HepG2 (cell line): ENCODE measurements around the gene PPIB. TPM values are rescaled to one million over a fixed set of nuclear protein-coding genes. Genes with fewer than 3 reads are reported as not detected.
A peak's percentile ranks its signal among the peaks of the same experiment; 100 is the strongest.

ENCODE experiments used
- ATAC-seq: fragments of 200-7000 bp; cut with Tn5 transposase; 3 replicates; pipeline ENCODE4 v1.9.1; 2020; ENCODE audit warnings: mild to moderate bottlenecking, moderate library complexity
- BruUV-seq: library from RNA; stranded (reverse); fragments of 400-500 nt; replicated peaks from 2 replicates; lab custom pipeline; 2021; lab: Mats Ljungman, UMichigan
- CTCF ChIA-PET: fragments of 300-600 bp; formaldehyde crosslinking; extraction: SDS; loops from one replicate; lab custom pipeline; 2021; ENCODE audit warnings: low total read pairs, inconsistent platforms, low intra/inter-chr PET ratio; lab: Yijun Ruan, JAX
- POLR2A ChIA-PET: fragments of 350-600 bp; sonication (Branson Sonifier 250); formaldehyde crosslinking; loops from one replicate; lab custom pipeline; 2020; ENCODE audit warnings: antibody characterized with exemption, inconsistent platforms; lab: Yijun Ruan, JAX
- DNase-seq: peaks from one replicate; pipeline ENCODE4 v3.0.0-alpha.2; 2015; ENCODE audit warnings: low spot score
- FAIRE-seq: peaks from 3 replicates; lab custom pipeline; 2011; peaks lifted over from hg19 to GRCh38; lab: Jason Lieb, UNC
- H2AFZ ChIP-seq: one replicate; pipeline ENCODE4 v1.6.1; 2011; ENCODE audit warnings: low read length, inconsistent platforms
- H3K27ac ChIP-seq: fragments of 300-600 bp; 3 replicates; pipeline ENCODE4 v1.8.0; 2011; ENCODE audit warnings: mixed run types, mild to moderate bottlenecking, mixed read lengths, low read length, inconsistent platforms; ENCODE audit not compliant: insufficient read depth; ENCODE audit errors: extremely low read length
- H3K27me3 ChIP-seq, 2 experiments: fragments of 200-600 bp in 1 of 2; 2 replicates in 1 of 2; 3 replicates in 1 of 2; pipeline versions ENCODE4 v1.6.0 to v1.8.0; 2011; ENCODE audit warnings: low read length in 2 of 2, mild to moderate bottlenecking in 2 of 2, moderate library complexity in 2 of 2, inconsistent platforms in 1 of 2; ENCODE audit not compliant: insufficient read depth in 2 of 2, control insufficient read depth in 1 of 2
- H3K36me3 ChIP-seq, 2 experiments: fragments of 200-600 bp in 1 of 2; replicated peaks in 1 of 2; 2 replicates in 1 of 2; 3 replicates in 1 of 2; pipeline versions ENCODE4 v1.5.1 to v1.8.0; 2011; ENCODE audit warnings: low read length in 2 of 2, inconsistent platforms in 1 of 2; ENCODE audit not compliant: insufficient read depth in 2 of 2, control insufficient read depth in 1 of 2
- H3K4me1 ChIP-seq: 2 replicates; pipeline ENCODE4 v1.5.1; 2012; ENCODE audit warnings: low read length, inconsistent platforms; ENCODE audit not compliant: insufficient read depth
- H3K4me2 ChIP-seq: 2 replicates; pipeline ENCODE4 v1.6.0; 2011; ENCODE audit warnings: low read depth, low read length, inconsistent platforms
- H3K4me3 ChIP-seq, 3 experiments: fragments of 200-600 bp in 1 of 3; sonication (generic), shearing (Covaris generic) in 1 of 3; replicated peaks in 1 of 3; 2 replicates each; pipeline ENCODE4 v1.5.1; 2011 to 2016; ENCODE audit warnings: low read length in 3 of 3, inconsistent platforms in 2 of 3, low read depth in 2 of 3, mild to moderate bottlenecking in 2 of 3, control low read depth in 1 of 3, mixed read lengths in 1 of 3; ENCODE audit not compliant: insufficient read depth in 1 of 3
- H3K79me2 ChIP-seq: one replicate; pipeline ENCODE4 v1.6.1; 2011; ENCODE audit warnings: low read length, inconsistent platforms; ENCODE audit not compliant: insufficient read depth
- H3K9ac ChIP-seq: 2 replicates; pipeline ENCODE4 v1.6.0; 2011; ENCODE audit warnings: mild to moderate bottlenecking, low read depth, low read length, inconsistent platforms; ENCODE audit not compliant: insufficient read depth
- H3K9me3 ChIP-seq: 2 replicates; pipeline ENCODE4 v1.5.1; 2012; ENCODE audit warnings: mild to moderate bottlenecking, low read length
- H4K20me1 ChIP-seq: 2 replicates; pipeline ENCODE4 v1.6.0; 2011; ENCODE audit warnings: inconsistent platforms, mild to moderate bottlenecking, low read length, moderate library complexity; ENCODE audit not compliant: insufficient read depth
- AGO2 ChIP-seq: fragments of 200-400 bp; formaldehyde crosslinking; optimal IDR thresholded peaks from 2 replicates; pipeline ENCODE3; 2017; ENCODE audit warnings: mild to moderate bottlenecking, low read depth, low read length, moderate library complexity
- HMG20A ChIP-seq: IDR thresholded peaks from 2 replicates; pipeline ENCODE4 v1.6.1; 2016; ENCODE audit warnings: borderline replicate concordance
- HNF4G ChIP-seq, 2 experiments: sonication (generic) in 1 of 2; formaldehyde crosslinking in 1 of 2; IDR thresholded peaks; 2 replicates each; pipeline versions ENCODE4 v1.4.0 to v1.6.1; 2011 to 2020; ENCODE audit warnings: borderline replicate concordance in 2 of 2, low read depth in 2 of 2, mild to moderate bottlenecking in 2 of 2, low read length in 1 of 2, missing genetic modification reagents in 1 of 2, moderate library complexity in 1 of 2
- HNRNPH1 ChIP-seq: fragments of 200-400 bp; formaldehyde crosslinking; optimal IDR thresholded peaks from 2 replicates; pipeline ENCODE3; 2017; ENCODE audit warnings: mild to moderate bottlenecking, low read depth, low read length
- POLR2AphosphoS2 ChIP-seq: IDR thresholded peaks from 2 replicates; pipeline ENCODE4 v1.6.1; 2011; ENCODE audit warnings: low read depth, low read length, improper control_type of control experiment
- RAD21 ChIP-seq: fragments of 450-650 bp; formaldehyde crosslinking; IDR thresholded peaks from 2 replicates; pipeline ENCODE4 v1.5.0; 2020; ENCODE audit warnings: mild to moderate bottlenecking
- RBM22 ChIP-seq: fragments of 200-400 bp; formaldehyde crosslinking; optimal IDR thresholded peaks from 2 replicates; pipeline ENCODE3; 2017; ENCODE audit warnings: mild to moderate bottlenecking, low read length, moderate library complexity
- ZBTB1 ChIP-seq: sonication (generic); formaldehyde crosslinking; IDR thresholded peaks from 2 replicates; pipeline ENCODE4 v1.4.0; 2020; ENCODE audit warnings: missing genetic modification reagents, borderline replicate concordance
- ZNF205 ChIP-seq: IDR thresholded peaks from 2 replicates; pipeline ENCODE4 v1.6.1; 2018; ENCODE audit warnings: missing biosample characterization, missing genetic modification reagents
- ZNF251 ChIP-seq: sonication (generic); formaldehyde crosslinking; IDR thresholded peaks from 2 replicates; pipeline ENCODE4 v1.9.0; 2021; ENCODE audit warnings: mild to moderate bottlenecking, missing genetic modification reagents
- ZNF670 ChIP-seq: sonication (generic); formaldehyde crosslinking; IDR thresholded peaks from 2 replicates; pipeline ENCODE4 v1.8.0; 2022; ENCODE audit warnings: mild to moderate bottlenecking, missing genetic modification reagents, borderline replicate concordance
- ZNF766 ChIP-seq: sonication (generic); formaldehyde crosslinking; IDR thresholded peaks from 2 replicates; pipeline ENCODE4 v1.5.0; 2020; ENCODE audit warnings: missing genetic modification reagents, borderline replicate concordance
- WGBS: methylation state at CpG from one replicate; pipeline ENCODE4 v1.1.6; 2017; ENCODE audit warnings: low lambda C conversion rate; 5-methylcytosine and 5-hydroxymethylcytosine counted together
- in situ Hi-C: cut with HindIII; loops from 2 replicates; pipeline ENCODE4 v1.10.0; 2017; ENCODE audit warnings: low pct_unique_long_range_greater_than_20kb; ENCODE audit not compliant: extremely low pct_ligation_motif_present
- intact Hi-C: fragments of 100-400 bp; cut with micrococcal nuclease; formaldehyde crosslinking; loops from one replicate; pipeline ENCODE4 v1.10.0; 2022; ENCODE audit not compliant: unreplicated experiment
- polyA plus RNA-seq, 8 experiments: library from polyadenylated mRNA; depleted of rRNA in 3 of 8; stranded (reverse) in 7 of 8; unstranded in 1 of 8; fragments of >200 nt; fragmentation: Illumina TruSeq in 4 of 8; extraction: Trizol in 4 of 8; gene quantifications; 2 replicates each; pipeline versions ENCODE4 v1.2.1 to v1.2.3, GENCODE V29; 2011 to 2016; ENCODE audit warnings: low read depth in 4 of 8, missing spikeins in 1 of 8, mixed read lengths in 1 of 8; ENCODE audit not compliant: insufficient read depth in 1 of 8
- total RNA-seq, 5 experiments: library from RNA; depleted of rRNA; stranded (reverse); fragments of >200 nt; fragmentation: Illumina TruSeq; extraction: Trizol; gene quantifications; 2 replicates each; pipeline ENCODE4 v1.2.3, GENCODE V29; 2016; ENCODE audit warnings: low read depth in 1 of 5
- TF ChIP-seq, protein P1 (sequence below): sonication (generic); formaldehyde crosslinking; IDR thresholded peaks from 2 replicates; pipeline ENCODE4 v1.5.0; 2020; ENCODE audit warnings: missing genetic modification reagents, mild to moderate bottlenecking, borderline replicate concordance
- TF ChIP-seq, protein P2 (sequence below): sonication (generic); formaldehyde crosslinking; IDR thresholded peaks from 2 replicates; pipeline ENCODE4 v1.4.0; 2020; ENCODE audit warnings: mild to moderate bottlenecking, missing genetic modification reagents
- TF ChIP-seq, protein P3 (sequence below): sonication (generic); formaldehyde crosslinking; IDR thresholded peaks from 2 replicates; pipeline ENCODE4 v1.4.0; 2020; ENCODE audit warnings: missing genetic modification reagents

The PPIB gene
- total and polyA plus RNA-seq, 2 of the 13 experiments (the other 11 are each of a cell fraction or from before 2014, with no cell fraction given) = 780 to 882 TPM

DNA sequence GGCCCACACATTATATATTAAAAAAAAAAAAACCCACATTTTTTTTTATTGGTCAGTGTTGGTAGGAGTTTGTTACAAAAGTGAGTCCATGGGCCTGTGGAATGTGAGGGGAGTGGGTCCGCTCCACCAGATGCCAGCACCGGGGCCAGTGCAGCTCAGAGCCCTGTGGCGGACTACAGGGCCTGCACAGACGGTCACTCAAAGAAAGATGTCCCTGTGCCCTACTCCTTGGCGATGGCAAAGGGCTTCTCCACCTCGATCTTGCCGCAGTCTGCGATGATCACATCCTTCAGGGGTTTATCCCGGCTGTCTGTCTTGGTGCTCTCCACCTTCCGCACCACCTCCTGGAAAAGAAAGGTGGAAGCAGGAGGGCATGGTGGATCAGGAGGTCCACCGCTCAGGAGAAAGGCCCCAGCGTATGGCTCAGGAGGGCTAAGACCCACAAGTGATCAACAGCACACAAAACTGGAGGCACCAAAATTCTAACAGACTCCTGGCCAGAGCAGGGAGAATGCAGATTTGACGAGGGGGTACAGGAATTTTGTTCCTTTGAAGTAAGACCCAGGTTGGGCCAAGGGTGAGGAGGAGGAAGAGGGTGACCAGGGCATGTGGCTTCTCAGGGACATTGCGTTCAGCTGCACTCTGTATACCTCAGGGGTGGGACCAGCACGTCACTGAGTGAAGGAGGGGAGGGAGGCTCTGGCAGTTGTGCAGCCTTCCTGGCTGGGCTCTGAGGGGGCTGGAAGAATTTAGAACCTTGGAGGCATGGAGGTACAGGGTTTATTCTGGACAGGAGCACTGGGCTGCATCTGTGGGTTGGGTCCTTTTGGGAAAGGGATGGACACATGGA lies 6.8 kb downstream of the PPIB start:
- intact Hi-C loops = no loop called here
- TSS peak; percentile 24 for BruUV-seq
- no peak for TF ChIP-seq ZBTB1 (CRISPR knock-in tag)
- TF ChIP-seq RAD21 = no peak
- TF ChIP-seq HMG20A (CRISPR knock-in tag) = no peak
- no peak for TF ChIP-seq HNRNPH1
- TF ChIP-seq, protein P1, sequence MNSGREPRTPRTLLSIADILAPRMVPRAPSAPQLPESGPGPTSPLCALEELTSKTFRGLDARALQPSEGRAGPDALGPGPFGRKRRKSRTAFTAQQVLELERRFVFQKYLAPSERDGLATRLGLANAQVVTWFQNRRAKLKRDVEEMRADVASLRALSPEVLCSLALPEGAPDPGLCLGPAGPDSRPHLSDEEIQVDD (CRISPR knock-in tag) = no peak
- TF ChIP-seq, protein P2, sequence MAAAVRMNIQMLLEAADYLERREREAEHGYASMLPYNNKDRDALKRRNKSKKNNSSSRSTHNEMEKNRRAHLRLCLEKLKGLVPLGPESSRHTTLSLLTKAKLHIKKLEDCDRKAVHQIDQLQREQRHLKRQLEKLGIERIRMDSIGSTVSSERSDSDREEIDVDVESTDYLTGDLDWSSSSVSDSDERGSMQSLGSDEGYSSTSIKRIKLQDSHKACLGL (CRISPR knock-in tag) = no peak
- TF ChIP-seq HNF4G (IDR thresholded peaks at IDR 0.05; ENCODE audit: borderline replicate concordance, low read depth, low read length) = no peak
- TF ChIP-seq HNF4G (CRISPR knock-in tag; IDR thresholded peaks at IDR 0.05; ENCODE audit: borderline replicate concordance, low read depth) = no peak
- TF ChIP-seq, protein P3, sequence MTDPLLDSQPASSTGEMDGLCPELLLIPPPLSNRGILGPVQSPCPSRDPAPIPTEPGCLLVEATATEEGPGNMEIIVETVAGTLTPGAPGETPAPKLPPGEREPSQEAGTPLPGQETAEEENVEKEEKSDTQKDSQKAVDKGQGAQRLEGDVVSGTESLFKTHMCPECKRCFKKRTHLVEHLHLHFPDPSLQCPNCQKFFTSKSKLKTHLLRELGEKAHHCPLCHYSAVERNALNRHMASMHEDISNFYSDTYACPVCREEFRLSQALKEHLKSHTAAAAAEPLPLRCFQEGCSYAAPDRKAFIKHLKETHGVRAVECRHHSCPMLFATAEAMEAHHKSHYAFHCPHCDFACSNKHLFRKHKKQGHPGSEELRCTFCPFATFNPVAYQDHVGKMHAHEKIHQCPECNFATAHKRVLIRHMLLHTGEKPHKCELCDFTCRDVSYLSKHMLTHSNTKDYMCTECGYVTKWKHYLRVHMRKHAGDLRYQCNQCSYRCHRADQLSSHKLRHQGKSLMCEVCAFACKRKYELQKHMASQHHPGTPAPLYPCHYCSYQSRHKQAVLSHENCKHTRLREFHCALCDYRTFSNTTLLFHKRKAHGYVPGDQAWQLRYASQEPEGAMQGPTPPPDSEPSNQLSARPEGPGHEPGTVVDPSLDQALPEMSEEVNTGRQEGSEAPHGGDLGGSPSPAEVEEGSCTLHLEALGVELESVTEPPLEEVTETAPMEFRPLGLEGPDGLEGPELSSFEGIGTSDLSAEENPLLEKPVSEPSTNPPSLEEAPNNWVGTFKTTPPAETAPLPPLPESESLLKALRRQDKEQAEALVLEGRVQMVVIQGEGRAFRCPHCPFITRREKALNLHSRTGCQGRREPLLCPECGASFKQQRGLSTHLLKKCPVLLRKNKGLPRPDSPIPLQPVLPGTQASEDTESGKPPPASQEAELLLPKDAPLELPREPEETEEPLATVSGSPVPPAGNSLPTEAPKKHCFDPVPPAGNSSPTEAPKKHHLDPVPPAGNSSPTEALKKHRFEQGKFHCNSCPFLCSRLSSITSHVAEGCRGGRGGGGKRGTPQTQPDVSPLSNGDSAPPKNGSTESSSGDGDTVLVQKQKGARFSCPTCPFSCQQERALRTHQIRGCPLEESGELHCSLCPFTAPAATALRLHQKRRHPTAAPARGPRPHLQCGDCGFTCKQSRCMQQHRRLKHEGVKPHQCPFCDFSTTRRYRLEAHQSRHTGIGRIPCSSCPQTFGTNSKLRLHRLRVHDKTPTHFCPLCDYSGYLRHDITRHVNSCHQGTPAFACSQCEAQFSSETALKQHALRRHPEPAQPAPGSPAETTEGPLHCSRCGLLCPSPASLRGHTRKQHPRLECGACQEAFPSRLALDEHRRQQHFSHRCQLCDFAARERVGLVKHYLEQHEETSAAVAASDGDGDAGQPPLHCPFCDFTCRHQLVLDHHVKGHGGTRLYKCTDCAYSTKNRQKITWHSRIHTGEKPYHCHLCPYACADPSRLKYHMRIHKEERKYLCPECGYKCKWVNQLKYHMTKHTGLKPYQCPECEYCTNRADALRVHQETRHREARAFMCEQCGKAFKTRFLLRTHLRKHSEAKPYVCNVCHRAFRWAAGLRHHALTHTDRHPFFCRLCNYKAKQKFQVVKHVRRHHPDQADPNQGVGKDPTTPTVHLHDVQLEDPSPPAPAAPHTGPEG (CRISPR knock-in tag) = no peak
- peak; percentile 58 for TF ChIP-seq RBM22
- no peak for TF ChIP-seq ZNF205 (CRISPR knock-in tag)
- TF ChIP-seq AGO2 = peak; percentile 49
- TF ChIP-seq ZNF670 (CRISPR knock-in tag) = no peak
- no peak for TF ChIP-seq ZNF766 (CRISPR knock-in tag)
- TF ChIP-seq ZNF251 (CRISPR knock-in tag) = no peak
- TF ChIP-seq POLR2AphosphoS2 = peak; percentile 38; the same call in 1 of the 2 replicates

More for the DNA sequence above, 6.8 kb downstream of the PPIB start:
- in situ Hi-C loops = no loop called here
- no peak overlapping the region for H3K4me2 ChIP-seq
- no peak overlapping the region for H3K9ac ChIP-seq
- H3K9me3 ChIP-seq = no peaks in the 10 kb centered on the region
- H3K36me3 ChIP-seq = peaks cover 32 to 46% of the 10 kb centered on the region in 2 experiments
- ATAC-seq (no peak), FAIRE-seq (no peak), DNase-seq (no peak)
- ChIA-PET POLR2A (interaction anchor here (0.9 to 4.1 kb wide), 3 partner anchors 7 to 231 kb away, joined by 3 to 52 read pairs (median 4); partner anchors contain the start of genes PPIB and TRIP4), CTCF (no interaction called here)
- H3K79me2 ChIP-seq = peaks cover 15% of the 10 kb centered on the region
- no peak overlapping the region for H2AFZ ChIP-seq
- peaks cover 49% of the 10 kb centered on the region for H3K4me1 ChIP-seq
- no peak overlapping the region for H3K4me3 ChIP-seq
- no peaks in the 10 kb centered on the region for H3K27me3 ChIP-seq
- peaks cover 44% of the 10 kb centered on the region for H4K20me1 ChIP-seq
- 95% methylated on average over 15 of the region's 15 CpGs for WGBS
- H3K27ac ChIP-seq = no peak overlapping the region
